ENCODE data around the gene CNTRL.

- TF ChIP-seq, protein P1, sequence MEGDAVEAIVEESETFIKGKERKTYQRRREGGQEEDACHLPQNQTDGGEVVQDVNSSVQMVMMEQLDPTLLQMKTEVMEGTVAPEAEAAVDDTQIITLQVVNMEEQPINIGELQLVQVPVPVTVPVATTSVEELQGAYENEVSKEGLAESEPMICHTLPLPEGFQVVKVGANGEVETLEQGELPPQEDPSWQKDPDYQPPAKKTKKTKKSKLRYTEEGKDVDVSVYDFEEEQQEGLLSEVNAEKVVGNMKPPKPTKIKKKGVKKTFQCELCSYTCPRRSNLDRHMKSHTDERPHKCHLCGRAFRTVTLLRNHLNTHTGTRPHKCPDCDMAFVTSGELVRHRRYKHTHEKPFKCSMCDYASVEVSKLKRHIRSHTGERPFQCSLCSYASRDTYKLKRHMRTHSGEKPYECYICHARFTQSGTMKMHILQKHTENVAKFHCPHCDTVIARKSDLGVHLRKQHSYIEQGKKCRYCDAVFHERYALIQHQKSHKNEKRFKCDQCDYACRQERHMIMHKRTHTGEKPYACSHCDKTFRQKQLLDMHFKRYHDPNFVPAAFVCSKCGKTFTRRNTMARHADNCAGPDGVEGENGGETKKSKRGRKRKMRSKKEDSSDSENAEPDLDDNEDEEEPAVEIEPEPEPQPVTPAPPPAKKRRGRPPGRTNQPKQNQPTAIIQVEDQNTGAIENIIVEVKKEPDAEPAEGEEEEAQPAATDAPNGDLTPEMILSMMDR (IDR thresholded peaks at IDR 0.05; ENCODE audit: low read depth, low read length), result no peak
- TF ChIP-seq POLR2A (IDR thresholded peaks at IDR 0.05; ENCODE audit: extremely low read depth, insufficient read length), result no peak
Observed at GRCh38 chr9:121067640-121068039, 7.1 kb upstream of the CNTRL start.

Measured in NB4 (cell line).